Muscle layer of duodenum (tissue), 2 donors: ENCODE results near the gene NR3C2.

Source experiments
- H3K27ac ChIP-seq: one replicate; pipeline ENCODE4 v1.7.0; 2013; ENCODE audit warnings: mild to moderate bottlenecking, low read length
- H3K27me3 ChIP-seq: one replicate; pipeline ENCODE4 v1.7.0; 2013; ENCODE audit warnings: low read depth, mild to moderate bottlenecking, control low read depth, low read length
- H3K36me3 ChIP-seq, 2 donors: one replicate each; pipeline ENCODE4 v1.7.0; 2013; ENCODE audit warnings: low read length in 2 of 2, control low read depth in 1 of 2, mild to moderate bottlenecking in 1 of 2; ENCODE audit not compliant: insufficient read depth in 2 of 2, control insufficient read depth in 1 of 2
- H3K4me1 ChIP-seq, 2 donors: one replicate each; pipeline ENCODE4 v1.7.0; 2013; ENCODE audit warnings: low read length in 2 of 2, mild to moderate bottlenecking in 2 of 2, control low read depth in 1 of 2, moderate library complexity in 1 of 2; ENCODE audit not compliant: insufficient read depth in 2 of 2, control insufficient read depth in 1 of 2
- H3K4me3 ChIP-seq, 2 donors: one replicate each; pipeline ENCODE4 v1.7.0; 2013; ENCODE audit warnings: low read length in 2 of 2, low read depth in 1 of 2, mild to moderate bottlenecking in 1 of 2
- H3K9me3 ChIP-seq, 2 donors: one replicate each; pipeline ENCODE4 v1.7.0; 2013; ENCODE audit warnings: low read length in 2 of 2, control low read depth in 1 of 2, mild to moderate bottlenecking in 1 of 2; ENCODE audit not compliant: control insufficient read depth in 1 of 2
- donor health status: healthy.

NR3C2 gene

GRCh38 chr4:148283665-148284064 is 158.5 kb downstream of the NR3C2 start:
- no peaks in the 10 kb centered on the region for H3K27me3 ChIP-seq
- H3K36me3 ChIP-seq: no peaks in the 10 kb centered on the region
- peaks cover 13 to 21% of the 10 kb centered on the region in 2 donors for H3K4me1 ChIP-seq
- no peak overlapping the region for H3K27ac ChIP-seq
- H3K4me3 ChIP-seq: no peak overlapping the region
- no peaks in the 10 kb centered on the region for H3K9me3 ChIP-seq

GRCh38 chr4:148278310-148278709 is 163.9 kb downstream of the NR3C2 start:
- Histone ChIP-seq H3K4me3 (no peak overlapping the region), H3K4me1 (peaks cover 11 to 13% of the 10 kb centered on the region in 2 donors), H3K27ac (no peak overlapping the region), H3K27me3 (no peaks in the 10 kb centered on the region), H3K9me3 (no peaks in the 10 kb centered on the region), H3K36me3 (no peaks in the 10 kb centered on the region)

- Histone ChIP-seq H3K27ac (no peak overlapping the region), H3K27me3 (no peaks in the 10 kb centered on the region), H3K9me3 (no peaks in the 10 kb centered on the region), H3K4me1 (peaks cover 0 to 15% of the 10 kb centered on the region in 2 donors), H3K4me3 (no peak overlapping the region), H3K36me3 (no peaks in the 10 kb centered on the region)
Measured at GRCh38 chr4:148275266-148275665, 166.9 kb downstream of the NR3C2 start.

GRCh38 chr4:148273501-148273986 is 168.7 kb downstream of the NR3C2 start:
- Histone ChIP-seq H3K27ac (no peak overlapping the region), H3K4me3 (no peak overlapping the region)

GRCh38 chr4:148271166-148271565 is 171.0 kb downstream of the NR3C2 start:
- Histone ChIP-seq H3K9me3 (no peaks in the 10 kb centered on the region), H3K36me3 (no peaks in the 10 kb centered on the region), H3K27me3 (no peaks in the 10 kb centered on the region), H3K4me1 (peaks cover 0 to 19% of the 10 kb centered on the region in 2 donors), H3K27ac (no peak overlapping the region), H3K4me3 (no peak overlapping the region)

More at GRCh38 chr4:148273501-148273986, 168.7 kb downstream of the NR3C2 start:
- no peaks in the 10 kb centered on the region for H3K36me3 ChIP-seq
- peaks cover 0 to 19% of the 10 kb centered on the region in 2 donors for H3K4me1 ChIP-seq
- H3K9me3 ChIP-seq: no peaks in the 10 kb centered on the region
- no peaks in the 10 kb centered on the region for H3K27me3 ChIP-seq

- Histone ChIP-seq H3K27ac (no peak overlapping the region), H3K27me3 (no peaks in the 10 kb centered on the region), H3K9me3 (no peaks in the 10 kb centered on the region), H3K4me1 (peaks cover 0 to 19% of the 10 kb centered on the region in 2 donors), H3K36me3 (no peaks in the 10 kb centered on the region), H3K4me3 (no peak overlapping the region)
Measured at GRCh38 chr4:148270630-148271029, 171.6 kb downstream of the NR3C2 start.

GRCh38 chr4:148268835-148269234 is 173.4 kb downstream of the NR3C2 start:
- H3K27me3 ChIP-seq: no peaks in the 10 kb centered on the region
- H3K4me1 ChIP-seq: peaks cover 0 to 18% of the 10 kb centered on the region in 2 donors
- H3K36me3 ChIP-seq: no peaks in the 10 kb centered on the region
- H3K27ac ChIP-seq: no peak overlapping the region
- no peak overlapping the region for H3K4me3 ChIP-seq
- H3K9me3 ChIP-seq: no peaks in the 10 kb centered on the region

- no peaks in the 10 kb centered on the region for H3K9me3 ChIP-seq
Measured at GRCh38 chr4:148266921-148267320, 175.3 kb downstream of the NR3C2 start.

GRCh38 chr4:148266240-148266639 is 176.0 kb downstream of the NR3C2 start:
- Histone ChIP-seq H3K27me3 (no peaks in the 10 kb centered on the region), H3K9me3 (no peaks in the 10 kb centered on the region), H3K4me1 (peaks cover 0 to 9% of the 10 kb centered on the region in 2 donors), H3K4me3 (no peak overlapping the region), H3K27ac (no peak overlapping the region), H3K36me3 (no peaks in the 10 kb centered on the region)

More at GRCh38 chr4:148266921-148267320, 175.3 kb downstream of the NR3C2 start:
- Histone ChIP-seq H3K27ac (no peak overlapping the region), H3K36me3 (no peaks in the 10 kb centered on the region), H3K4me3 (no peak overlapping the region), H3K27me3 (no peaks in the 10 kb centered on the region), H3K4me1 (peaks cover 0 to 9% of the 10 kb centered on the region in 2 donors)

- Histone ChIP-seq H3K4me1 (peaks cover 0 to 7% of the 10 kb centered on the region in 2 donors), H3K4me3 (no peak overlapping the region), H3K27me3 (no peaks in the 10 kb centered on the region), H3K27ac (no peak overlapping the region), H3K36me3 (no peaks in the 10 kb centered on the region), H3K9me3 (no peaks in the 10 kb centered on the region)
Measured at GRCh38 chr4:148265627-148266026, 176.6 kb downstream of the NR3C2 start.

GRCh38 chr4:148263802-148264201 is 178.4 kb downstream of the NR3C2 start:
- Histone ChIP-seq H3K36me3 (no peaks in the 10 kb centered on the region), H3K27me3 (no peaks in the 10 kb centered on the region), H3K9me3 (no peaks in the 10 kb centered on the region), H3K4me1 (no peaks in the 10 kb centered on the region), H3K27ac (no peak overlapping the region), H3K4me3 (no peak overlapping the region)

- Histone ChIP-seq H3K9me3 (no peaks in the 10 kb centered on the region), H3K4me1 (no peaks in the 10 kb centered on the region), H3K4me3 (no peak overlapping the region), H3K27ac (no peak overlapping the region), H3K36me3 (no peaks in the 10 kb centered on the region), H3K27me3 (no peaks in the 10 kb centered on the region)
Measured at GRCh38 chr4:148263127-148263526, 179.1 kb downstream of the NR3C2 start.
